CD4-positive, alpha-beta T cell treated with Interleukin-10 for 1 hour (primary cell): Measurements from ENCODE around the gene FAAP20.
"Not testable (repeated sequence)": the region's sequence is repeated elsewhere in the genome, so short reads cannot be mapped to it uniquely, and the experiment has no call there.

Experiments
- DNase-seq: peaks from one replicate; pipeline ENCODE4 v3.0.0-alpha.2; 2020

Gene FAAP20

DNA sequence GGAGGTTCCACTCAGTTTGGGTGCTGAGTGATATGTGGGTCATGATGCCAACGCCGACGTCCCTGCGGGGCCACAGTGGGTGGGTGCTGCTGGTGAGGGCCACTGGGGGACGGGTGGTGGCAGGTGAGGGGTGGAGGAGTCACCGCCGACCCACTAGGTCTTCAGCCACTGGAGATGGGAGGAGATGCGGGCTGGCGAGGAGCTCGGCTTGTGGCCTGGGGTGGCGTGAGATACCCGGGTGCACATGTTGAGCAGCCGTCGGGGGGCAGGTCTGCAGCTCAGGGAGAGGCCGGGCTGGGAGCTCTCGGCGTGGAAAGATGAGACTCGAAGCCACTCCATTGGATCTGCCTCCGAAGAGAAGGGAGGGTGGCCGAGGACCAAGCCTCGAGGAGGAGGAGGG lies 40.5 kb downstream of the FAAP20 start:
- no peak for DNase-seq

DNA sequence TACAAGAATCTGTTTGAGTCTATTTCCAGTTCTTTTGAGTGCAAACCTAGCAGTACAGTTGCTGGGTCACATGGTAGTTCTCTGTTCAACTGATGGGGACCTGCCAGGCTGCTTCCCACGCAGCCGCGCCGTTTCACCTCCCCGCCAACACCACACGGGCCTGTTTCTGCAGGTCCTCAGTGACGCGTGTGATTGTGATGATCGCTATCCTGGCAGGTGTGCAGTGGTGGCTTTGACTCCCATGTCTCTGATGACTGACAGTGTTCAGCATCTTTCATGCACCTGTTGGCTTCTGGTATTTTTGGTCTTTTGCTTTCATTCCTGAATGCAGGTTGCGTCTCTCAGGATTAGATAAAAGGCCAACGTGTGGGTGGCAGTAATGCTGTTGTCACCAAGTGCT lies 41.6 kb downstream of the FAAP20 start:
- DNase-seq, result no peak

DNA sequence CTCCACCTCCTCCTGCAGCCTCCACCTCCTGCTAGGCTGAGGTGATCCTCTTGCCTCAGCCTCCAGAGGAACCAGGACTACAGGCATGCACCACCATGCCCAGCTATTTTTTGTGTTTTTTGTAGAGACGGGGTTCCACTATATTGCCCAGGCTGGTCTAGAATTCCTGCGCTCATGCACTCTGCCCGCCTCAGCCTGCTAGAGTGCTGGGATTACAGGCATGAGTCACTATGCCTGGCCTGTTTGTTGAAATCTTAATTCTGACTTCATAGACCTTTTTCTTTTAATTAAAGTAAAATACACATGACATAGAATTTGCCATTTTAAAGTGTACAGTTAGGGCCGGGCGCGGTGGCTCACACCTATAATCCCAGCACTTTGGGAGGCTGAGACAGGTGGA lies 42.7 kb downstream of the FAAP20 start:
- DNase-seq, result no peak

DNA sequence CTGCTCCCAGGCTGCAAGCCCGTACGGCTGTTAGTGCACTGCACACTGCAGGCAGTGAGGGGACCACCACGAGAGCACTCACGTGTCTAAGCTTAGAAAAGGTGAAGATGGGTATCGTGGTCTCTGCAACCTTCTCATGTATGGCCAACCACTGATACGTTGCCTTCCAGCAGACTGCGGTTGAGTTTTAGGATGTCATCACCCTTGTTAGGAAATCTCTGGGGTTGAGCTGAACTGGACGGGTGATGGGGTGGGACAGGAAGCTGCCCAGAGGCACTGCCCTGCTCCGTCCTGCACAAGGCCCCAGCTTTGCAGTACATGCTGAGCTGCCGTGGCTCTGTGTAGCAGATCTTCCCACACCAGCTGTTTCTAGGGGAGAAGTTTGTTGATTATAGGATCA lies 43.3 kb downstream of the FAAP20 start:
- no peak for DNase-seq

DNA sequence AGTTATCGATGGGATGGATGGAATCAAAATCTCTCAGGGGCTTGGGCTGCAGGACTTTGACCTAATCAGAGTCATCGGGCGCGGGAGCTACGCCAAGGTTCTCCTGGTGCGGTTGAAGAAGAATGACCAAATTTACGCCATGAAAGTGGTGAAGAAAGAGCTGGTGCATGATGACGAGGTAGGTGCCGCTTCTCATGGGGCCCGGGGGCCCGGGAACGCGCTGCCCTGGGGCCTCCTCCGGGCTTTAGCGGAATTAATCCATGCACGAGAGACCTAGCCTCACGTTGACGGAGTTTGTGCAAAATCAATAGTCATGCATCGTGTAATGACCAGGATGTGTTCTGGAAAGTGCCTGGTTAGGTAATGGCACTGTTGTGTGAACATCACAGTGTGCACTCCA lies 43.8 kb downstream of the FAAP20 start:
- no peak for DNase-seq

DNA sequence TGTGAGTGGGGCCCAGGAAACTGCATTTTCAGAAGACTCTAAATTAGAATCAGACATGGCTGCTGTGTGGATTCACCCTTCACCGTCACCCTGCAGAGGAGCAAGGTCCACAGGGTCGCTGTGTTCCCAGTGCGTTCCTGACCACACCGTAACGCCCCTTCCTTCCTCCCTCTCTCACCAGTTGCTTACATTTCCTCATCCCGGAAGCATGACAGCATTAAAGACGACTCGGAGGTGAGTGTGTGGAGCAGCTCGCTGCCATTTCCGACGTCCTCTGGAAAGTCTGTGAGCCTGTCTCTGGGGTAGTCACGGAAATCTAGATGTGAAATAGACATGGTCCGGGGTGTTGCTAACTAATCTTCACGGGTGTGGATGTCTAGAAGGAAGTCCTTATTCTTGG lies 45.9 kb downstream of the FAAP20 start:
- DNase-seq, result peak; percentile 81

DNA sequence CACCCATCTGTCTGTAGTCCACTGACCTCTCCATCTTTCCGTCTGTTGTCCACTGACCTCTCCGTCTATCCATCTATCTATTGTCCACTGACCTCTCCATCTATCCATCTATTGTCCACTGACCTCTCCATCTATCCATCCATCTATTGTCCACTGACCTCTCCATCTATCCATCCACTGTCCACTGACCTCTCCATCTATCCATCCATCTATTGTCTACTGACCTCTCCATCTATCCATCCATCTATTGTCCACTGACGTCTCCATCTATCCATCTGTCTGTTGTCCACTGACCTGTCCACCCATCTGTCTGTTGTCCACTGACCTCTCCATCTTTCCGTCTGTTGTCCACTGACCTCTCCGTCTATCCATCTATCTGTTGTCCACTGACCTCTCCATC lies 46.7 kb downstream of the FAAP20 start:
- not testable (repeated sequence) for DNase-seq

DNA sequence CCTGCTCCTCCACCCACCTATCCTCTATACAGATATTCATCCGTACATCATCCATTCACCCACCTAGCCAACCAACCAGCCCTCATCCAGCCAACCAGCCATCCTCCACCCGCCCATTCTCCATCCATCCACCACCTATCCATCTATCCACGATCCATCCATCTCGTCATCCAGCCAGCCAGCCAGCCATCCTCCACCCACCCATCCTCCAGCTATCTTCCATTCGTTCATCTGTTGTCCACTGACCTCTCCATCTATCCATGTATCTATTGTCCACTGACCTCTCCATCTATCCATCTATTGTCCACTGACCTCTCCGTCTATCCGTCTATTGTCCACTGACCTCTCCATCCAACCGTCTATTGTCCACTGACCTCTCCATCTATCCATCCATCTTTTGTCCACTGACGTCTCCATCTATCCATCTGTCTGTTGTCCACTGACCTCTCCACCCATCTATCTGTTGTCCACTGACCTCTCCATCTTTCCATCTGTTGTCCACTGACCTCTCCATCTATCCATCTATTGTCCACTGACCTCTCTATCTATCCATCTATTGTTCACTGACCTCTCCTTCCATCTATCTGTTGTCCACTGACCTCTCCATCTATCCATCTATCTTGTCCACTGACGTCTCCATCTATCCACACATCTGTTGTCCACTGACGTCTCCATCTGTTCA lies 47.6 kb downstream of the FAAP20 start:
- DNase-seq, result no peak

DNA sequence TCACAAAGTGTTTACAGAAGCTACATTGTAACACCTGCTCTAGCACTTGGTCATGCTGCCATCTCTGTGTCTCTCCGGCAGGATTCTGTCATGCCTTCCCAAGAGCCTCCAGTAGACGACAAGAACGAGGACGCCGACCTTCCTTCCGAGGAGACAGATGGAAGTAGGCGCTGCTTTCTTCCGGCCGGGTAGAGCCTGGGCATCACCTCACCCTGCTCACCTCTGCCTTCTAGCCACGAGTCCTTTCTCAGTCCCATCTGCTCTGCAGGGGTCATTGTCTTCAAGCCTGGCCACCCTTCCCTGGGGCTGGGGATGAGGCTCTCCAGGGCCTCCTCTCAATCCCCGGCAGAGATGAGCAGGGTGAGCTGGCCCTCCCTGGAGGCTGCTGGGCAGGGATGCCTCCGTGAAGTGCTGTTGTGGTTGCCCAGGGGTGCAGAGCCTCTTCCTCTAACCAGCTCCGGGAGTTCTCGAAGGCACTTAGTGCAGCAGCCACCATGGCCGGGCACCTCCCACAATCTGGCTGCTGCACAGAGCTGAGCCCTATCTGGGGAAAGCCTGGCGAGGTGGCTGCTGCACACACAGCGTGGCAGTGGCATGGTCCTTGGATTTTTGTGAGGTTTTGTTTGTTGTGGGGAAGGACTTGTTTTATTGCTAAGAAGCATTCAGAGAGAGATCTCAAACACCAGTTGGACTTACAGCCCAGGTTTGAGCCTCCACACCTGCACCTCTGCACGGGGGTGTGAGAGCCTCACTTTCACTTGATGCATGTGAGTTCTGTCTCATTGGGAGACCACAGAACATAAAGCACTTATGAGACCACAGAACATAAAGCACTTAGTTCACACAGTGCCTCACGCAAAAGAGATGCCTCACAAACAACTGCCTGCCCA lies 48.4 kb downstream of the FAAP20 start:
- DNase-seq, result no peak

DNA sequence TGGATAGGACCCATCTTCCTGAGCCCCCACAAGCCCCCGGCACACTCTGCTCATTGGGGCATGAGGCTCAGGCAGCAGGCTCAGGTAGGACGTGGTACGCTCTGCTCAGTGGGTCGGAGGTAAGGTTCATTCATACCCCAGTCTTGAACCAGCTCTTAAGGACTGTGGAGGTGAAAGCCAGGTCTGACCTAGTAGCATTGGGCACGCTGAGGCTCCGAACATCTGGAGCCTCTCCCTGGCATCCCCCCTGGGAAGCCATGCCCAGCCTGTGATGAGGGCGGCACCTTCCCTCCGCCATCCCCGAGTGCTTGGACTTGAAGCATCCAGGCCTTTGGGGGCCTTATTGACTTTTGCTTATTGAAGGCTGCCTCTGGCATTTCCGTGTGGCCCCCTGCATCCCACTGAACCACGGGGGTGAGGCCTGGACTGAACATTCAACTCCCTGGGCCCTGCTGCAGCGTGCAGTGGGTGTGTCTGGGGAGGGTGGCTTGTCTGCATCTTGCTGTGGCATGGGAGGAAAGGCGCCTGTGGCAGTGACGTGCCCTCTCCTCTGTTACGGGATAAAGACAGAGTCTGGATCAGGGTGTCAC lies 50.0 kb downstream of the FAAP20 start:
- DNase-seq, result no peak

DNA sequence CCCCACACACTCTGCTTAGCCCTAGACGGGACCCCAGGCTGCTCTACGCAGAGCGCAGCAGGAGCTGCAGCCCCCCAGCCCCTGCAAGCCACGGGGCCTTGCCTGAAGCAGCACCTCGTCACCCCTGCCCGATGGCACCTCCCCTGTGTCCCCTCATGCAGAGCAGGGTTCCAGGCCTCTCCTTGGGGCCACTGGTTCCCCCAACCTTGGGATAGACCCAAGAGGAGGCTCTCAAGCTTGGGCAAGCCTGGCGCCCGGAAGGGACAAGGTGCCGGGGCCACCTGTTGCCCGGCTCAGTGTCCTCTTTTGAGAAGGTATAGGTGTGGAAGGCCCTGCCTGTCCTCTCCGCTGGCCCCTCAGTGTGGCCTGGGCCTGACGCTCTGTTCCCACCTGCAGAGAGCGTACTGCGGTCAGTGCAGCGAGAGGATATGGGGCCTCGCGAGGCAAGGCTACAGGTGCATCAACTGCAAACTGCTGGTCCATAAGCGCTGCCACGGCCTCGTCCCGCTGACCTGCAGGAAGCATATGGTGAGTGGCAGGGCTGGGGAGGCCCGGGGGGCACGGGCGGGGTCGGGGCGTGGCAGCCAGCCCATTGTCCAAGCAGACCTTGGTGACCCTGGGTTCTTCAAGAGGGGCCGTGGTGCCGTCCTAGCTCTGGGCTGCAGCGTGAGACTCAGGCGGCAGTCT lies 50.6 kb downstream of the FAAP20 start:
- DNase-seq, result no peak

DNA sequence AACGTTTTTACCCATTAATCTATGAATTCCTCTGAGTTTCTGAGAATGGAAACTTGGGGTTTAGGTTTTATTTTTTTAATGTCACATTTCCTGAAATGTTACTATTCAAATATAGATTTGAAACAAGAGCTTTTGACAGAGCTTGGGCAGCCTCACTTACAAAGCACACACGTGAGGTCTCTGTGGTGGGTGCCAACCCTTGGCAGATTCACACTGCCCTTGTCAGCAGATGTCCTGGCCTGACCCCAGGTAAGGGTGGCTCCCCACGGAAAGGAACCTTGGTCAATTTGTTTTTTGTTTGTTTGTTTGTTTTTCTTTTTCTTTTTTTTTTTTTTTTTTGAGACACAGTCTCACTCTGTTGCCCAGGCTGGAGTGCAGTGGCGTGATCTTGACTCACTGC lies 53.5 kb downstream of the FAAP20 start:
- no peak for DNase-seq
